Measurements from ENCODE around the gene WDR47. TPM values are rescaled to one million over a fixed set of nuclear protein-coding genes. Genes with fewer than 3 reads are reported as not detected.

The WDR47 gene
- total RNA-seq, 1 donor from 2014 or later = 20.0 TPM

- no peak for DNase-seq
- Histone ChIP-seq H3K27ac (replicated peaks) (no peak overlapping the region), H3K27me3 (ENCODE audit: low read depth) (no peaks in the 10 kb centered on the region), H3K36me3 (peaks cover 58% of the 10 kb centered on the region), H3K4me3 (no peak overlapping the region), H3K4me1 (no peaks in the 10 kb centered on the region), H3K9me3 (replicated peaks) (no peaks in the 10 kb centered on the region)
- intact Hi-C loops (cut with micrococcal nuclease) = no loop called here
- TF ChIP-seq CTCF (IDR thresholded peaks at IDR 0.05; ENCODE audit: borderline replicate concordance) = no peak
These were observed 65.2 kb downstream of the WDR47 start for GRCh38 chr1:108976658-108977057.

GRCh38 chr1:108972951-108973350, 69.0 kb downstream of the WDR47 start:
- no peaks in the 10 kb centered on the region for H3K4me1 ChIP-seq
- H3K27me3 ChIP-seq (ENCODE audit: low read depth) = no peaks in the 10 kb centered on the region
- H3K36me3 ChIP-seq = peaks cover 49% of the 10 kb centered on the region
- no peak for DNase-seq
- no peaks in the 10 kb centered on the region for H3K9me3 ChIP-seq (replicated peaks)
- no peak for TF ChIP-seq CTCF (IDR thresholded peaks at IDR 0.05; ENCODE audit: borderline replicate concordance)
- H3K4me3 ChIP-seq = no peak overlapping the region
- intact Hi-C loops (cut with micrococcal nuclease) = no loop called here
- H3K27ac ChIP-seq (replicated peaks) = no peak overlapping the region

- no peak overlapping the region for H3K4me3 ChIP-seq
- intact Hi-C loops (cut with micrococcal nuclease) = no loop called here
- H3K4me1 ChIP-seq = no peaks in the 10 kb centered on the region
- peaks cover 30% of the 10 kb centered on the region for H3K36me3 ChIP-seq
- no peaks in the 10 kb centered on the region for H3K9me3 ChIP-seq (replicated peaks)
- H3K27me3 ChIP-seq (ENCODE audit: low read depth) = no peaks in the 10 kb centered on the region
- H3K27ac ChIP-seq (replicated peaks) = no peak overlapping the region
- no peak for DNase-seq
- no peak for TF ChIP-seq CTCF (IDR thresholded peaks at IDR 0.05; ENCODE audit: borderline replicate concordance)
These were observed 72.6 kb downstream of the WDR47 start for GRCh38 chr1:108969346-108969745.

GRCh38 chr1:108963052-108963686, 78.7 kb downstream of the WDR47 start, which contains the start of gene CLCC1:
CLCC1 (minus strand) TSS chr1:108963484; CDS start chr1:108950437, 13,047 bp downstream.
- Histone ChIP-seq H3K4me1 (peaks cover 37% of the 10 kb centered on the region), H3K27ac (replicated peaks) (peak within 1 kb of the TSS; percentile 99), H3K27me3 (ENCODE audit: low read depth) (no peaks in the 10 kb centered on the region), H3K9me3 (replicated peaks) (no peaks in the 10 kb centered on the region), H3K4me3 (peak within 1 kb of the TSS; percentile 88), H3K36me3 (peaks cover 13% of the 10 kb centered on the region)
- TF ChIP-seq CTCF (IDR thresholded peaks at IDR 0.05; ENCODE audit: borderline replicate concordance) = no peak
- intact Hi-C loops (cut with micrococcal nuclease) = no loop called here
- DNase-seq = peak; percentile 93

- peak overlapping the region; percentile 99 for H3K27ac ChIP-seq (replicated peaks)
- no peak for TF ChIP-seq CTCF (IDR thresholded peaks at IDR 0.05; ENCODE audit: borderline replicate concordance)
- H3K27me3 ChIP-seq (ENCODE audit: low read depth) = no peaks in the 10 kb centered on the region
- peak overlapping the region; percentile 88 for H3K4me3 ChIP-seq
- H3K36me3 ChIP-seq = peaks cover 8% of the 10 kb centered on the region
- no peaks in the 10 kb centered on the region for H3K9me3 ChIP-seq (replicated peaks)
- peaks cover 37% of the 10 kb centered on the region for H3K4me1 ChIP-seq
- intact Hi-C loops (cut with micrococcal nuclease) = no loop called here
- no peak for DNase-seq
These were observed 79.2 kb downstream of the WDR47 start for GRCh38 chr1:108962681-108963051.

Measured in left ventricle myocardium inferior (tissue), 1 donor.